Mesothelial cell of epicardium (in vitro differentiated cells): Measurements from ENCODE around the gene PUSL1. TPM values are rescaled to one million over a fixed set of nuclear protein-coding genes. Genes with fewer than 3 reads are reported as not detected.
A peak's percentile ranks its signal among the peaks of the same experiment; 100 is the strongest.

Experiments
- DNase-seq, 2 experiments: peaks; one replicate each; pipeline ENCODE4 v3.0.0; 2021; ENCODE audit warnings: low spot score in 2 of 2; ENCODE audit not compliant: unreplicated experiment in 2 of 2
- H3K27ac Mint-ChIP-seq: 2 replicates; pipeline ENCODE4 v1.8.0; 2021; ENCODE audit warnings: mixed read lengths
- H3K27me3 Mint-ChIP-seq: 2 replicates; pipeline ENCODE4 v1.8.0; 2021; ENCODE audit warnings: low read depth, mixed read lengths
- H3K36me3 Mint-ChIP-seq: 2 replicates; pipeline ENCODE4 v1.8.0; 2021; ENCODE audit warnings: mixed read lengths
- H3K4me1 Mint-ChIP-seq: 2 replicates; pipeline ENCODE4 v1.8.0; 2021; ENCODE audit warnings: mixed read lengths
- H3K4me3 Mint-ChIP-seq: 2 replicates; pipeline ENCODE4 v1.8.0; 2021; ENCODE audit warnings: mild to moderate bottlenecking, moderate library complexity, mixed read lengths
- H3K9me3 Mint-ChIP-seq: 2 replicates; pipeline ENCODE4 v1.8.0; 2021; ENCODE audit warnings: mixed read lengths
- CTCF ChIP-seq: fragments of 200-600 bp; sonication (generic); IDR thresholded peaks from one replicate; pipeline ENCODE4 v1.5.0; 2021; ENCODE audit warnings: antibody characterized with exemption; ENCODE audit not compliant: unreplicated experiment
- total RNA-seq: library from RNA; stranded (reverse); gene quantifications from 3 replicates; pipeline ENCODE4 v1.2.1, GENCODE V29; 2021

PUSL1 gene
- total RNA-seq, 1 donor from 2014 or later, result 12.7 TPM

GRCh38 chr1:1285102-1285571, 23.3 kb upstream of the PUSL1 start:
- H3K9me3 Mint-ChIP-seq, result no peaks in the 10 kb centered on the region
- H3K27ac Mint-ChIP-seq, result no peak overlapping the region
- peak in 1 of 2 experiments; percentile 17 for DNase-seq
- peaks cover 1% of the 10 kb centered on the region for H3K27me3 Mint-ChIP-seq
- H3K4me3 Mint-ChIP-seq, result no peak overlapping the region
- no peaks in the 10 kb centered on the region for H3K36me3 Mint-ChIP-seq
- H3K4me1 Mint-ChIP-seq, result no peaks in the 10 kb centered on the region
- TF ChIP-seq CTCF, result no peak

- no peaks in the 10 kb centered on the region for H3K4me1 Mint-ChIP-seq
- no peaks in the 10 kb centered on the region for H3K36me3 Mint-ChIP-seq
- no peak for TF ChIP-seq CTCF
- H3K27ac Mint-ChIP-seq, result no peak overlapping the region
- no peak overlapping the region for H3K4me3 Mint-ChIP-seq
- H3K9me3 Mint-ChIP-seq, result no peaks in the 10 kb centered on the region
- DNase-seq, result no peak
- peaks cover 2% of the 10 kb centered on the region for H3K27me3 Mint-ChIP-seq
These were observed 22.6 kb upstream of the PUSL1 start for GRCh38 chr1:1285611-1286311.

GRCh38 chr1:1286313-1287261, 21.8 kb upstream of the PUSL1 start:
- H3K36me3 Mint-ChIP-seq, result no peaks in the 10 kb centered on the region
- TF ChIP-seq CTCF, result no peak
- H3K4me1 Mint-ChIP-seq, result peaks cover 3% of the 10 kb centered on the region
- H3K27ac Mint-ChIP-seq, result no peak overlapping the region
- H3K4me3 Mint-ChIP-seq, result no peak overlapping the region
- peaks cover 2% of the 10 kb centered on the region for H3K27me3 Mint-ChIP-seq
- H3K9me3 Mint-ChIP-seq, result no peaks in the 10 kb centered on the region
- no peak for DNase-seq

GRCh38 chr1:1287288-1288110, 20.9 kb upstream of the PUSL1 start:
- no peak for TF ChIP-seq CTCF
- Mint-ChIP-seq H3K27me3 (peaks cover 2% of the 10 kb centered on the region), H3K27ac (no peak overlapping the region), H3K36me3 (no peaks in the 10 kb centered on the region), H3K9me3 (no peaks in the 10 kb centered on the region), H3K4me1 (peaks cover 7% of the 10 kb centered on the region), H3K4me3 (no peak overlapping the region)
- DNase-seq, result no peak

GRCh38 chr1:1290238-1290731, 18.1 kb upstream of the PUSL1 start:
- Mint-ChIP-seq H3K4me3 (no peak overlapping the region), H3K4me1 (peaks cover 7% of the 10 kb centered on the region), H3K9me3 (no peaks in the 10 kb centered on the region), H3K27me3 (peaks cover 2% of the 10 kb centered on the region), H3K36me3 (no peaks in the 10 kb centered on the region), H3K27ac (no peak overlapping the region)
- DNase-seq, result peak in 1 of 2 experiments; percentile 77
- TF ChIP-seq CTCF, result peak; percentile 65
